Adipocyte (in vitro differentiated cells): ENCODE data around the gene TDRKH.
A peak's percentile ranks its signal among the peaks of the same experiment; 100 is the strongest.

Experiments
- DNase-seq: peaks from one replicate; pipeline ENCODE4 v3.0.0-alpha.2; 2015; ENCODE audit warnings: low read depth
- H3K27me3 ChIP-seq: replicated peaks from 2 replicates; pipeline ENCODE4 v1.7.0; 2013; ENCODE audit warnings: mild to moderate bottlenecking, low read length, moderate library complexity; ENCODE audit not compliant: control insufficient read depth, insufficient read depth
- H3K36me3 ChIP-seq: 2 replicates; pipeline ENCODE4 v1.7.0; 2013; ENCODE audit warnings: low read length, mild to moderate bottlenecking, moderate library complexity; ENCODE audit not compliant: control insufficient read depth, insufficient read depth, severe bottlenecking
- H3K4me1 ChIP-seq: 2 replicates; pipeline ENCODE4 v1.7.0; 2013; ENCODE audit warnings: mild to moderate bottlenecking, low read length, moderate library complexity; ENCODE audit not compliant: control insufficient read depth, insufficient read depth
- H3K4me3 ChIP-seq: 2 replicates; pipeline ENCODE4 v1.7.0; 2013; ENCODE audit warnings: mild to moderate bottlenecking, low read length, moderate library complexity
- H3K9ac ChIP-seq: 2 replicates; pipeline ENCODE4 v1.7.0; 2013; ENCODE audit warnings: mild to moderate bottlenecking, low read length, moderate library complexity
- H3K9me3 ChIP-seq: 2 replicates; pipeline ENCODE4 v1.7.0; 2013; ENCODE audit warnings: mild to moderate bottlenecking, low read length, moderate library complexity; ENCODE audit not compliant: control insufficient read depth

TDRKH gene, protein sequence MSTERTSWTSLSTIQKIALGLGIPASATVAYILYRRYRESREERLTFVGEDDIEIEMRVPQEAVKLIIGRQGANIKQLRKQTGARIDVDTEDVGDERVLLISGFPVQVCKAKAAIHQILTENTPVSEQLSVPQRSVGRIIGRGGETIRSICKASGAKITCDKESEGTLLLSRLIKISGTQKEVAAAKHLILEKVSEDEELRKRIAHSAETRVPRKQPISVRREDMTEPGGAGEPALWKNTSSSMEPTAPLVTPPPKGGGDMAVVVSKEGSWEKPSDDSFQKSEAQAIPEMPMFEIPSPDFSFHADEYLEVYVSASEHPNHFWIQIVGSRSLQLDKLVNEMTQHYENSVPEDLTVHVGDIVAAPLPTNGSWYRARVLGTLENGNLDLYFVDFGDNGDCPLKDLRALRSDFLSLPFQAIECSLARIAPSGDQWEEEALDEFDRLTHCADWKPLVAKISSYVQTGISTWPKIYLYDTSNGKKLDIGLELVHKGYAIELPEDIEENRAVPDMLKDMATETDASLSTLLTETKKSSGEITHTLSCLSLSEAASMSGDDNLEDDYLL

DNA sequence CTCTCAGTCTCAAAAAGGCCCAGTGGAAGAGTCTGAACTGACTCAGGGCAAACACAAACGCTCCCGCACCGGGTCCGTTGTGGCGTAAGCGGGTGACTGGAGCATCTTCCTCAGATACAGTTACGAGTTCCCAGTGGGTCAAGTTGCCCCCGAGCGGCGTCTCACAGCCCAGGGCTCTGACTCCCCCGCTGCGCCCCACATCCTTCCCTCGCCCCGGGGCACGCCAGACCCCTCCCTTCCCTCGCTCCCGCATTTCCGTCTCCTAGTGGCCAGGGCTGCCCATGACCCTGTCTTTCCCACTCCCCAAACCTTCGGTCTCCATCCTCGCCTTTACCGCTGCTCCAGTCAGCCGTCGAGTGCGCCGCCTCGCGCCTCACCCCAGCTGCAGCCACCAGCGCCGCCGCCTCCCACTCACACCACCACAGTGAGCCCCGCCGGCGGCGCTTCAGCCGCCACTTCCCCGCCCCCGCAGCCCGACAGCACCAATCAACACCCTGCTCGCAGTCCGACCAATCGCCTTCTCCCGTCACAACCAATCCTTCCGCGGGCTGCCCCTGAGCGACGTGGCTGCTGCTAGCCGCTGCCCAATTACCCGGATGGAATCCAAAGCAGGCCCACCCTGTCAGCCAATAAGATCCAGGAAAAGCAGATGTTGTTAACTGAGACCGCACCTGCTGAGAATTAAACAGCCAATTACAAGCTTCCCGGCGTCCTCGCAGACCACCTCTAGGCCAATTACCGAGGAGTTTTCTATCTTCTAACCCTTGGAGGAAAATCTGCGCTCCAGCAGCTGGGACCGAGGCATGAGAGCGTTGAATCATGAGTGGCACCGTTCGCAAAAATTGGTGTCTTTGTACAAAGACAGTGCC is at the start of gene TDRKH:
Gene TDRKH, minus strand, starts transcription at position 430 of the 869 bp plus-strand sequence. CDS start 7,478 bp downstream, outside the sequence.
- peak within 1 kb of the TSS; percentile 91 for H3K4me3 ChIP-seq
- H3K36me3 ChIP-seq, result no peaks in the 10 kb centered on the region
- H3K27me3 ChIP-seq, result no peaks in the 10 kb centered on the region
- peak; percentile 98 for DNase-seq
- H3K4me1 ChIP-seq, result peaks cover 4% of the 10 kb centered on the region
- peak within 1 kb of the TSS; percentile 79 for H3K9ac ChIP-seq
- H3K9me3 ChIP-seq, result no peaks in the 10 kb centered on the region

DNA sequence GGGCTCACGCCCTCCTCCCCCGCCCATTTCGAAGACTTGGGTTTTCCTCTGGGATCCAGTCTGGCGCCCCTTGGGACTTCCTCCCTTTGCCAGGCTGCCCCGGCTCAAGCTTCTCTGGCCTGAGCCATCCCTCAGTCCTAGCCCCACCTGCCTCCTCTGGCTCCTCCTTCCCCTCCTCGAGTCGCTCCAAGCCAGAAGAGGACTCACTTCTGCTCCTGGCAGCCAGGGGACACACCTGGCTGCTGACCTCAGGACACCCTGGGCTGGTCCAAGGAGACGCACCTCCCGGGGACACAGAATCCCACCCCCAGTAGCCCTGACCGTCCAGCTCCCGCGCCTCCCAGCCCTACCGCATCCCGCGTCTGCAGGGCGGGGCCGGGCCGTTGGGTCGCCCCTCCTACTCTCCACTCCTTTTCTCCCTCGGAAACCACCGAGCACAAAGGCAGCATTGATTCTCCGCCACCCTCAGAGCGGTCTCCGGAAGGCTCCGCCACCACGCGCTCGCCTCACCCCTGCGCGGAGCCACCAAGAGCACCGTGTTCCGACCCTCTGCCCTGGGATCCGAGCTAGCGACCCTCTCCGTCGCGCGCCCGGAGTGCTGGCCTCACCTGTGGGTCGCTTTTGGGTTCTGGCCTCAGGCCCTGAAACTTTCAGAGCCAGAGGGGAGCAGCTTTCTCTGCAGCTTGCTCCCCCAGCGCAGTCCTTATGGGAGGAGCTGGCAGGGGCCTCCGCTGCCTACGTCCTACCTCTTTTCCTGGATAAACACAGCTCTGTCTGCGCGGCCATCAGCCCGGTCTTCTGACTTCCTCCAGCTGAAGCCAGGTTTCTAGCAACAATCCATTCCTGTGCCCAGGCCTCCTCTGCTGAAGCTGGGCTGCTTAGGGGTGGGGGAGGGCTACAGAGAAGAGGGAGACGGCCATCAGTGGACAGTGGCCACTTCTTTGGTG is 49.4 kb upstream of the TDRKH start, which contains the start of gene C2CD4D:
Gene C2CD4D, minus strand, starts transcription at position 364 of the 947 bp plus-strand sequence. CDS start 831 bp downstream, outside the sequence.
- H3K4me1 ChIP-seq, result no peaks in the 10 kb centered on the region
- H3K27me3 ChIP-seq, result peaks cover 9% of the 10 kb centered on the region
- H3K9ac ChIP-seq, result peak within 1 kb of the TSS; percentile 48
- no peaks in the 10 kb centered on the region for H3K36me3 ChIP-seq
- H3K4me3 ChIP-seq, result peak within 1 kb of the TSS; percentile 58
- no peaks in the 10 kb centered on the region for H3K9me3 ChIP-seq
- DNase-seq, result no peak

DNA sequence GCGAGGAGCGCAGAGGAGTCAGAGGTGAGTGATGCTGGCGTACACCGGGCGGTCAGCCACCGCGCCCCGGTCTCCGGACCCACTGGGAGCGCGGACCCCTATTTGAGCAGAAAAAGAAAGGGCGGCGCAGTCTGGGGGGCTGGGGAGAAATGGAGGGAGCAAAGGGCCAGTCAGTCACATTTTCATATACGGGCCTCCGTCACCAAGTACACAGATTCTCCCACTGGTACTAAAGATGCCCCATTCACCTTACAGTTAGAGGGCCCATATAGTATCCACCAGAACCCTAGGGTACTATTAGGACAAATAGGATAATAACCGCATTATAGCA is 48.7 kb upstream of the TDRKH start:
- peaks cover 13% of the 10 kb centered on the region for H3K27me3 ChIP-seq
- H3K4me1 ChIP-seq, result no peaks in the 10 kb centered on the region
- DNase-seq, result no peak
- no peaks in the 10 kb centered on the region for H3K9me3 ChIP-seq
- H3K4me3 ChIP-seq, result peak overlapping the region; percentile 58
- H3K36me3 ChIP-seq, result no peaks in the 10 kb centered on the region
- no peak overlapping the region for H3K9ac ChIP-seq

DNA sequence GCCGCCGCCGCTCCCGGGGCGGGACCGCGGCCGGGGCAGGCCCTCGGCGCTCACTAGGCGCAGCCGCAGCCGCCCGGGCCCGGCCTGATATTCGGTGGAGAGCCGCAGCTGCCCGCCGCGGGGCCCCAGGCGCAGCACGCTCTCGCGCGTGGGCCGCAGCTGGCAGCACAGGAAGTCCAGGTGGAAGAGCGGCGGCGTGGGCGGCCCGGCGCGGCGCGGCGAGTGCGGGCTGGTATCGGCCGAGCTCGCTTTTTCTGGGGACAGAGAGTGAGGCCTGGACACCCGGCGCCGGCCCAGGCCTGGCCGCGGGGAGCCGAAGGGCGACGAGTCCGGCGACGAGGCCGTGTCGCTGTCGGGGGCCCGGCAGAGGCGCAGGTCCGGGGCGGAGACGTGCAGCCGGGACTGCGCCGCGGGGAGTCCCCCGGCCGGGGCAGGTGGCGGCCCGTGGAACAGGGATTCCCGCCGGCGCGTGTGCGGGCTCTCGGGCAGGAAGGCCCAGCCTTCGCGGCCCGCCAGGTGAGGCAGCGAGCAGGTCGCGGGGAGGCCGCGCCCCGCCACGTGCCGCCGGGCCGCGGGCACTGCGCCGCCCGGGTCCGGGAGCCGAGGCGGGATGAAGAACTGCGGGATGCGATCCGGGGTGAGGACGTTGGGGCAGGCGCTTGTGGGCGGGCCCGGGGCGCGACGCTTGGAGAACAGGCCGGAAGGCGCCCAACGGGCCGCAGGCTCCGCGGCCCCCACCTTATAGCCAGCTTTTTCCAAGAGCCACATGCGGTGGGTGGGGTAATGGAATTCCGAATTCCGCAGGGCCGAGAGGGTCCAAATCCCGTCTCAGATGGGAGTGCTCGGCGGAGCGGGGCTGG is 48.2 kb upstream of the TDRKH start:
- Histone ChIP-seq H3K27me3 (peaks cover 17% of the 10 kb centered on the region), H3K4me1 (no peaks in the 10 kb centered on the region), H3K9me3 (no peaks in the 10 kb centered on the region), H3K9ac (peak overlapping the region; percentile 48), H3K4me3 (peak overlapping the region; percentile 58), H3K36me3 (no peaks in the 10 kb centered on the region)
- DNase-seq, result peak; percentile 70

DNA sequence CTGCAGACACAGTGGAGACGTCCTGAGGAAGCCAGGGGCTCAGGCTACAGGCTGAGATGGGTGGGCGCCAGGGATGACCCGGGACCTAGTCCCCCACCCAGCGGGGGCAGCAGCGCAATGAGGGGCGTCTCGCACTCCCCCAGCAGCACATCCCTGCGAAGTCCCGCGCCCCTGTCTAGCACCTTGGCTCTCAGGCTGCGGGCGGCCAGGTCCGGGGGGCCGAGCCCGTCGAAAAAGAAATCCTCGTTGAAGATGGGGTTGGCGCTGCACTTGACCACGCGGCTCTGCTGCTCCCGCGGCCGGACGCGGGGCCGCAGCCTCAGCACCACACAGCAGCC is 47.6 kb upstream of the TDRKH start:
- Histone ChIP-seq H3K9ac (no peak overlapping the region), H3K36me3 (no peaks in the 10 kb centered on the region), H3K27me3 (peaks cover 17% of the 10 kb centered on the region), H3K4me1 (peaks cover 2% of the 10 kb centered on the region), H3K4me3 (peak overlapping the region; percentile 58), H3K9me3 (no peaks in the 10 kb centered on the region)
- DNase-seq, result no peak

DNA sequence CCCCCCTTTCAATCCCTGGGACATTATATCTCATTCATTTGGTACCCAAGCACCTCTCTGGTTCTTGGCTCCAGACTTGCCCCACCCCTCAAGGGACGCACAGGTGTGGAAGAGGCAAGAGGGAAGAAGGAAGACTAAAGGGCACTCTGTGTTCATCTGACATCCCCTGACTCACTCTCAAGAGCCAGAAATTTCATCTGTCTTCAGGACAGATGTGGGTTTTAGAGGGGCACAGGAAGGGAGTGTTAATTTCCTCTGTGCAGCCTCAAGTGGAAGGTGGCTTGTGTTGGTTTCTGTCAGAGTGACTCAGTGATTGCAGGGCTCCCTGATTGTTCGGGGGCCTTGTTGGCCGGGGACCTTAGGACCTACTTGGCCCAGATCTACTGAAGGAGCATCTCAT is 46.9 kb upstream of the TDRKH start:
- Histone ChIP-seq H3K4me1 (peaks cover 8% of the 10 kb centered on the region), H3K9me3 (no peaks in the 10 kb centered on the region), H3K9ac (no peak overlapping the region), H3K36me3 (no peaks in the 10 kb centered on the region), H3K27me3 (peaks cover 17% of the 10 kb centered on the region), H3K4me3 (no peak overlapping the region)
- DNase-seq, result no peak

DNA sequence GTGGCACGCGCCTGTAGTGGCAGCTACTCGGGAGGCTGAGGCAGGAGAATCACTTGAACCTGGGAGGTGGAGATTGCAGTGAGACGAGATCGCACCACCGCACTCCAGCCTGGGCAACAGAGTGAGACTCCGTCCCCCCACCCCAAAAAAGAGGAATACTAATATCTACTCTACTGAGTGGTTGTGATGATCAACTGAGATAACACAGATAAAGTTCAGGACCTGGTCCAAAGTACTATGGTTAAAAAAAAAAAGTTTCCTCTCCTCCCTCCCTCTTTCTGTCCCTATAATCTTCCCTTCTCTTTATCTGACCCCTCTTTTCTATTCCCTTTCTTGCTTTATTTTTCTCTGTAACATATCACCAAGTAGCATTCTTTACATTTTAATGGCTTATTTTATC is 45.3 kb upstream of the TDRKH start:
- DNase-seq, result no peak
- Histone ChIP-seq H3K9ac (no peak overlapping the region), H3K4me3 (no peak overlapping the region), H3K27me3 (peaks cover 22% of the 10 kb centered on the region), H3K9me3 (no peaks in the 10 kb centered on the region), H3K36me3 (no peaks in the 10 kb centered on the region), H3K4me1 (peaks cover 11% of the 10 kb centered on the region)

DNA sequence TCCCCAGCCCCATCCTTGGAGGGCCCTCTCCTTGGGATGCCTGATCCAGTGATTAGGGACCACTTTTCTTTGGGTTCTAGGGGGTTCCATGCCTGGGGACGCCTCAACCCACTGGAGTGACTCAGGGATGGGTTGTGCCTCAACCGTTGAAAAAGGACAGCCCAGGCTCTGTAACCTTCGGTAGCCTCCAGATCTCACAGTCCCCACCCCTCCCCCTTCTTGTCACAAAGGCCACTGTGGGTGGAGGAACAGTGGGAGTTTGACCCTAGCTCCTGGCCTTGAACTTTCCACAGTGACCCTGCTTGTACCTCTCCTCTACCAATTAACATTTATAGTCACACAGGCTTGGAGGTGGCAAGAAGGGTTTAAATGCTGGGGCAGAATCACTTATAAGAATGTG is 43.9 kb upstream of the TDRKH start:
- peaks cover 26% of the 10 kb centered on the region for H3K27me3 ChIP-seq
- peaks cover 11% of the 10 kb centered on the region for H3K4me1 ChIP-seq
- no peak overlapping the region for H3K9ac ChIP-seq
- H3K36me3 ChIP-seq, result no peaks in the 10 kb centered on the region
- no peak overlapping the region for H3K4me3 ChIP-seq
- no peaks in the 10 kb centered on the region for H3K9me3 ChIP-seq
- DNase-seq, result no peak

DNA sequence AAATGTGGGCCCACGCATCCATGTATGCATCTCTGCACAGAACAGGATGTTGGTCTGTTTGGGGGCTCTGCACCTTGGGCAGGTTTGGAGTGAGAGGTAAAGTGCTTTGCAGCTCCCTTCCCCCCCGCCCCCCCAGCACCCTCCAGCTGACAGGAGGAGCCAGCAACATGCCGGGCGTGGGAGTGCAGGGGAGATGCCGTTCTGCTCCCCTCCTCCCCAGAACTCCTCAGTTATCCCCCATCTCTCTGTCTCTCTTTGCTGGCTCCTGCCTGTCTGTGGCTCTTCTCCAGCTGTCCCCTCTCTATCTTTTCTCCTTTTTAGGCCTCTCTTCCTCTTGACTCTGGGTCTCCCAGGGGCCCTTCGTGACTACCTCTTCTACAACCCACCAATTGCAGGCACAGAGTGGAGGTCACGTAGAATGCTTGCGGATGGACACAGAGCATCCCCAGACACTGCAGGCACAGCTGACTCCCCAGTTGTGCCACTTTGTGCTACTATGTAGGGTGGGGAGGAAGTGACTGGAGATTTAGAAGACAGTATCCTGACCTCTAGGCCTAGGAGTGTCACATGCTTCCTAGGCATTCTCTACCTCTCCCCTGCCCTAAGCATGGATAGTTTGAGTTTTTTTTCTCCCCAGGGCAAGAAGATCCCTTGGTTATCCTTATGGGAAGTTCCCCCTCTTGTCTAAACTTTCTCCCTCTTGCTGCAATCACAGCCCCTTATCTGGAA is 43.0 kb upstream of the TDRKH start:
- Histone ChIP-seq H3K4me3 (no peak overlapping the region), H3K9ac (no peak overlapping the region), H3K27me3 (peaks cover 26% of the 10 kb centered on the region), H3K4me1 (peaks cover 11% of the 10 kb centered on the region), H3K9me3 (no peaks in the 10 kb centered on the region), H3K36me3 (no peaks in the 10 kb centered on the region)
- no peak for DNase-seq
